HTERT RPE-1 (cell line): ENCODE measurements around the gene ALKBH8.
"Not testable (repeated sequence)": the region's sequence is repeated elsewhere in the genome, so short reads cannot be mapped to it uniquely, and the experiment has no call there.

Experiments
- in situ Hi-C: fragments of 300-500 bp; cut with MboI; formaldehyde crosslinking; loops from 4 replicates; pipeline ENCODE4 v1.14.3; 2020; ENCODE audit warnings: low sequenced_read_pairs

Gene ALKBH8

GRCh38 chr11:107577346-107577711, 11.8 kb upstream of the ALKBH8 start:
- in situ Hi-C loops: no loop called here

GRCh38 chr11:107576497-107577345, 11.2 kb upstream of the ALKBH8 start:
- in situ Hi-C loops: not testable (repeated sequence)

- in situ Hi-C loops: no loop called here
Measured at GRCh38 chr11:107573438-107573837, 7.9 kb upstream of the ALKBH8 start.

GRCh38 chr11:107570015-107570414, 4.5 kb upstream of the ALKBH8 start:
- in situ Hi-C loops: no loop called here

- in situ Hi-C loops: no loop called here
Measured at GRCh38 chr11:107567739-107568335, 2.3 kb upstream of the ALKBH8 start.

GRCh38 chr11:107566569-107566968, 1.0 kb upstream of the ALKBH8 start:
- in situ Hi-C loops: no loop called here

- in situ Hi-C loops: not testable (repeated sequence)
Measured at GRCh38 chr11:107565955-107566501, 493 bp upstream of the ALKBH8 start.

- in situ Hi-C loops: no loop called here
Measured at GRCh38 chr11:107564877-107565218, 687 bp downstream of the ALKBH8 start.

GRCh38 chr11:107563702-107564101, 1.8 kb downstream of the ALKBH8 start:
- in situ Hi-C loops: no loop called here

- in situ Hi-C loops: no loop called here
Measured at GRCh38 chr11:107562647-107563208, 2.8 kb downstream of the ALKBH8 start.

- in situ Hi-C loops: no loop called here
Measured at GRCh38 chr11:107561688-107562087, 3.8 kb downstream of the ALKBH8 start.

GRCh38 chr11:107550304-107550703, 15.2 kb downstream of the ALKBH8 start:
- in situ Hi-C loops: no loop called here

- in situ Hi-C loops: no loop called here
Measured at GRCh38 chr11:107549954-107550285, 15.6 kb downstream of the ALKBH8 start.

GRCh38 chr11:107549253-107549953, 16.1 kb downstream of the ALKBH8 start:
- in situ Hi-C loops: no loop called here

- in situ Hi-C loops: no loop called here
Measured at GRCh38 chr11:107547961-107548360, 17.6 kb downstream of the ALKBH8 start.

GRCh38 chr11:107545101-107545514, 20.4 kb downstream of the ALKBH8 start:
- in situ Hi-C loops: no loop called here

GRCh38 chr11:107538821-107539220, 26.7 kb downstream of the ALKBH8 start:
- in situ Hi-C loops: no loop called here

GRCh38 chr11:107538239-107538638, 27.3 kb downstream of the ALKBH8 start:
- in situ Hi-C loops: no loop called here

GRCh38 chr11:107537155-107537554, 28.4 kb downstream of the ALKBH8 start:
- in situ Hi-C loops: not testable (repeated sequence)

- in situ Hi-C loops: no loop called here
Measured at GRCh38 chr11:107526197-107526596, 39.3 kb downstream of the ALKBH8 start.

- in situ Hi-C loops: no loop called here
Measured at GRCh38 chr11:107508858-107509244, 56.7 kb downstream of the ALKBH8 start.
